OCI-LY7 (cell line): ENCODE measurements around the gene DIPK1C. TPM values are rescaled to one million over a fixed set of nuclear protein-coding genes. Genes with fewer than 3 reads are reported as not detected.

Experiments
- BruUV-seq: library from RNA; stranded (reverse); fragments of 400-500 nt; replicated peaks from 2 replicates; lab custom pipeline; 2021; lab: Mats Ljungman, UMichigan
- CTCF ChIA-PET: fragments of 300-600 bp; sonication (Branson Sonifier 250); formaldehyde crosslinking; loops from one replicate; lab custom pipeline; 2022; ENCODE audit warnings: antibody characterized with exemption; ENCODE audit not compliant: unreplicated experiment; lab: Charles Lee
- POLR2A ChIA-PET: fragments of 300-600 bp; sonication (Branson Sonifier 250); formaldehyde crosslinking; loops from one replicate; lab custom pipeline; 2022; ENCODE audit warnings: antibody characterized with exemption; lab: Charles Lee
- DNase-seq: peaks from one replicate; pipeline ENCODE4 v3.0.0-alpha.2; 2015; ENCODE audit warnings: low spot score
- H2AFZ ChIP-seq: fragments of 200-600 bp; sonication (generic), shearing (Covaris generic); 2 replicates; pipeline ENCODE4 v1.6.1; 2014; ENCODE audit warnings: mild to moderate bottlenecking, antibody characterized with exemption, low read length, moderate library complexity
- H3K27ac ChIP-seq: fragments of 200-600 bp; sonication (generic); 2 replicates; pipeline ENCODE4 v1.5.1; 2014; ENCODE audit warnings: mixed run types, low read depth, mild to moderate bottlenecking, moderate library complexity, low read length, inconsistent platforms; ENCODE audit not compliant: poor library complexity, severe bottlenecking
- H3K36me3 ChIP-seq: fragments of 200-600 bp; sonication (generic); 2 replicates; pipeline ENCODE4 v1.6.1; 2014; ENCODE audit warnings: mild to moderate bottlenecking, antibody characterized with exemption, low read length, moderate library complexity, mixed read lengths; ENCODE audit not compliant: insufficient read depth
- H3K4me1 ChIP-seq: fragments of 200-600 bp; sonication (generic); 2 replicates; pipeline ENCODE4 v1.5.1; 2014; ENCODE audit warnings: mild to moderate bottlenecking, low read length; ENCODE audit not compliant: insufficient read depth, poor library complexity, severe bottlenecking
- H3K4me2 ChIP-seq: fragments of 200-600 bp; sonication (generic); 2 replicates; pipeline ENCODE4 v1.6.1; 2014; ENCODE audit warnings: mild to moderate bottlenecking, low read length
- H3K4me3 ChIP-seq: fragments of 200-600 bp; sonication (generic); 2 replicates; pipeline ENCODE4 v1.5.1; 2014; ENCODE audit warnings: mild to moderate bottlenecking, low read depth, low read length; ENCODE audit not compliant: poor library complexity, severe bottlenecking
- H3K79me2 ChIP-seq: fragments of 200-600 bp; sonication (generic); 2 replicates; pipeline ENCODE4 v1.6.1; 2016; ENCODE audit warnings: low read depth, mild to moderate bottlenecking, low read length, moderate library complexity, mixed read lengths; ENCODE audit not compliant: insufficient read depth
- H3K9me2 ChIP-seq: fragments of 200-600 bp; sonication (generic); 2 replicates; pipeline ENCODE4 v1.6.1; 2016; ENCODE audit warnings: mild to moderate bottlenecking, low read length, mixed read lengths; ENCODE audit not compliant: insufficient read depth
- H3K9me3 ChIP-seq: fragments of 200-600 bp; sonication (generic); 2 replicates; pipeline ENCODE4 v1.6.1; 2014; ENCODE audit warnings: mild to moderate bottlenecking, mixed run types, low read length, mixed read lengths
- H4K20me1 ChIP-seq: fragments of 200-600 bp; sonication (generic); 2 replicates; pipeline ENCODE4 v1.6.1; 2014; ENCODE audit warnings: mild to moderate bottlenecking, antibody characterized with exemption, low read length, moderate library complexity, mixed read lengths; ENCODE audit not compliant: insufficient read depth
- CTCF ChIP-seq: fragments of 200-600 bp; sonication (generic); conservative IDR thresholded peaks from 2 replicates; pipeline ENCODE4 v1.5.1; 2014; ENCODE audit warnings: mild to moderate bottlenecking, antibody characterized with exemption, low read length, moderate library complexity, mixed read lengths
- EZH2phosphoT487 ChIP-seq: fragments of 200-600 bp; sonication (generic); IDR thresholded peaks from 2 replicates; pipeline ENCODE4 v1.6.1; 2018; ENCODE audit warnings: low read depth, borderline replicate concordance, mild to moderate bottlenecking, mixed run types, antibody characterized with exemption, low read length, moderate library complexity, mixed read lengths
- intact Hi-C: fragments of 100-400 bp; cut with micrococcal nuclease; formaldehyde crosslinking; loops from one replicate; pipeline ENCODE4 v1.10.0; 2022; ENCODE audit not compliant: unreplicated experiment
- total RNA-seq, 2 experiments: library from RNA; depleted of rRNA in 1 of 2; stranded (reverse); fragments of >200 nt in 1 of 2; shearing (Covaris generic) in 1 of 2; gene quantifications; 2 replicates each; pipeline ENCODE4 v1.2.3, GENCODE V29; 2014 to 2022

DIPK1C gene
- total RNA-seq, 2 experiments from 2014 or later: not detected

GRCh38 chr18:74427442-74428112, 29.5 kb downstream of the DIPK1C start:
- no peak for DNase-seq
- TF ChIP-seq EZH2phosphoT487 (no peak), CTCF (no peak)
- Histone ChIP-seq H4K20me1 (no peaks in the 10 kb centered on the region), H3K4me3 (no peak overlapping the region), H3K4me1 (no peaks in the 10 kb centered on the region), H3K36me3 (no peaks in the 10 kb centered on the region), H3K9me2 (no peaks in the 10 kb centered on the region), H3K4me2 (no peak overlapping the region), H2AFZ (no peak overlapping the region), H3K9me3 (no peaks in the 10 kb centered on the region), H3K79me2 (no peaks in the 10 kb centered on the region), H3K27ac (no peak overlapping the region)
- POLR2A ChIA-PET: no interaction called here
- no TSS peak for BruUV-seq
- CTCF ChIA-PET: no interaction called here
- intact Hi-C loops: no loop called here

GRCh38 chr18:74425876-74426275, 31.2 kb downstream of the DIPK1C start:
- BruUV-seq: no TSS peak
- CTCF ChIA-PET: no interaction called here
- no peaks in the 10 kb centered on the region for H3K9me2 ChIP-seq
- H3K27ac ChIP-seq: no peak overlapping the region
- TF ChIP-seq CTCF (no peak), EZH2phosphoT487 (no peak)
- H3K9me3 ChIP-seq: no peaks in the 10 kb centered on the region
- intact Hi-C loops: no loop called here
- no peak overlapping the region for H3K4me2 ChIP-seq
- H3K36me3 ChIP-seq: no peaks in the 10 kb centered on the region
- H2AFZ ChIP-seq: no peak overlapping the region
- H3K4me3 ChIP-seq: no peak overlapping the region
- DNase-seq: no peak
- no peaks in the 10 kb centered on the region for H4K20me1 ChIP-seq
- no peaks in the 10 kb centered on the region for H3K4me1 ChIP-seq
- no peaks in the 10 kb centered on the region for H3K79me2 ChIP-seq
- POLR2A ChIA-PET: no interaction called here

- CTCF ChIA-PET: no interaction called here
- POLR2A ChIA-PET: no interaction called here
- H3K4me3 ChIP-seq: no peak overlapping the region
- BruUV-seq: no TSS peak
- no peak overlapping the region for H2AFZ ChIP-seq
- H3K27ac ChIP-seq: no peak overlapping the region
- no peaks in the 10 kb centered on the region for H3K9me2 ChIP-seq
- no peaks in the 10 kb centered on the region for H3K36me3 ChIP-seq
- DNase-seq: no peak
- no peaks in the 10 kb centered on the region for H4K20me1 ChIP-seq
- H3K9me3 ChIP-seq: no peaks in the 10 kb centered on the region
- H3K4me2 ChIP-seq: no peak overlapping the region
- H3K79me2 ChIP-seq: no peaks in the 10 kb centered on the region
- no peaks in the 10 kb centered on the region for H3K4me1 ChIP-seq
- intact Hi-C loops: no loop called here
- TF ChIP-seq CTCF (no peak), EZH2phosphoT487 (no peak)
Observed at GRCh38 chr18:74425161-74425560, 31.9 kb downstream of the DIPK1C start.
